IMR-90 (cell line): Measurements from ENCODE around the gene ZBTB32. TPM values are rescaled to one million over a fixed set of nuclear protein-coding genes. Genes with fewer than 3 reads are reported as not detected.

ENCODE experiments used
- ATAC-seq: fragments of 200-7000 bp; cut with Tn5 transposase; 2 replicates; pipeline ENCODE4 v1.9.1; 2020; ENCODE audit warnings: low read depth, mild to moderate bottlenecking, moderate library complexity
- BruUV-seq: library from RNA; stranded (reverse); fragments of 400-500 nt; replicated peaks from 2 replicates; lab custom pipeline; 2021; lab: Mats Ljungman, UMichigan
- CTCF ChIA-PET: fragments of 300-600 bp; formaldehyde crosslinking; extraction: SDS; loops from one replicate; lab custom pipeline; 2021; ENCODE audit warnings: antibody characterized with exemption; lab: Yijun Ruan, JAX
- POLR2A ChIA-PET: fragments of 300-600 bp; sonication (Branson Sonifier 250); formaldehyde crosslinking; loops from one replicate; lab custom pipeline; 2022; ENCODE audit warnings: antibody characterized with exemption; ENCODE audit not compliant: unreplicated experiment; lab: Charles Lee
- DNase-seq: peaks from one replicate; pipeline ENCODE4 v3.0.0; 2013
- H2AFZ ChIP-seq: replicated peaks from 2 replicates; pipeline ENCODE3; 2013; ENCODE audit warnings: low read length, mild to moderate bottlenecking; ENCODE audit not compliant: poor library complexity
- H2AK5ac ChIP-seq: 2 replicates; pipeline ENCODE4 v1.6.1; 2013; ENCODE audit warnings: low read depth, low read length, inconsistent platforms
- H2AK9ac ChIP-seq: replicated peaks from 2 replicates; pipeline ENCODE3; 2013; ENCODE audit warnings: mild to moderate bottlenecking, low read depth, low read length, moderate library complexity; ENCODE audit not compliant: poor library complexity
- H2BK120ac ChIP-seq: 2 replicates; pipeline ENCODE4 v1.6.1; 2013; ENCODE audit warnings: low read depth, low read length, inconsistent platforms
- H2BK15ac ChIP-seq: 3 replicates; pipeline ENCODE4 v1.6.1; 2013; ENCODE audit warnings: low read depth, low read length, inconsistent platforms
- H2BK20ac ChIP-seq: 2 replicates; pipeline ENCODE4 v1.6.1; 2013; ENCODE audit warnings: low read depth, mild to moderate bottlenecking, inconsistent platforms, low read length, moderate library complexity
- H2BK5ac ChIP-seq: 2 replicates; pipeline ENCODE4 v1.6.1; 2013; ENCODE audit warnings: mild to moderate bottlenecking, low read depth, low read length, inconsistent platforms; ENCODE audit not compliant: poor library complexity, severe bottlenecking
- H3K14ac ChIP-seq: replicated peaks from 2 replicates; pipeline ENCODE4 v1.6.1; 2013; ENCODE audit warnings: low read depth, low read length, inconsistent platforms
- H3K18ac ChIP-seq: 2 replicates; pipeline ENCODE4 v1.6.1; 2013; ENCODE audit warnings: low read depth, low read length, control low read depth
- H3K23ac ChIP-seq: 2 replicates; pipeline ENCODE4 v1.6.1; 2013; ENCODE audit warnings: low read depth, low read length, inconsistent platforms
- H3K27ac ChIP-seq: 2 replicates; pipeline ENCODE4 v1.5.1; 2013; ENCODE audit warnings: mild to moderate bottlenecking, control low read depth, low read length; ENCODE audit not compliant: insufficient read depth
- H3K27me3 ChIP-seq: 2 replicates; pipeline ENCODE4 v1.6.1; 2013; ENCODE audit warnings: low read length; ENCODE audit not compliant: control insufficient read depth, insufficient read depth
- H3K36me3 ChIP-seq: 2 replicates; pipeline ENCODE4 v1.6.1; 2013; ENCODE audit warnings: low read length, mixed read lengths; ENCODE audit not compliant: control insufficient read depth, insufficient read depth
- H3K4ac ChIP-seq: 2 replicates; pipeline ENCODE4 v1.6.1; 2013; ENCODE audit warnings: low read depth, low read length, inconsistent platforms
- H3K4me1 ChIP-seq: 2 replicates; pipeline ENCODE4 v1.6.1; 2013; ENCODE audit warnings: low read length, mixed read lengths; ENCODE audit not compliant: control insufficient read depth, insufficient read depth
- H3K4me2 ChIP-seq: 2 replicates; pipeline ENCODE4 v1.6.1; 2013; ENCODE audit warnings: low read depth, mild to moderate bottlenecking, control low read depth, low read length, moderate library complexity
- H3K4me3 ChIP-seq: 2 replicates; pipeline ENCODE4 v1.5.1; 2013; ENCODE audit warnings: low read depth, mild to moderate bottlenecking, control low read depth, low read length, moderate library complexity; ENCODE audit not compliant: insufficient read depth
- H3K56ac ChIP-seq: 2 replicates; pipeline ENCODE4 v1.6.1; 2013; ENCODE audit warnings: low read length, inconsistent platforms; ENCODE audit not compliant: insufficient read depth; ENCODE audit errors: extremely low read depth
- H3K79me1 ChIP-seq, 2 experiments: 2 replicates each; pipeline ENCODE4 v1.6.1; 2013; ENCODE audit warnings: low read length in 2 of 2, inconsistent platforms in 1 of 2, low read depth in 1 of 2
- H3K9ac ChIP-seq: 2 replicates; pipeline ENCODE4 v1.6.1; 2013; ENCODE audit warnings: low read depth, low read length, control low read depth
- H3K9me1 ChIP-seq: 2 replicates; pipeline ENCODE4 v1.6.1; 2013; ENCODE audit warnings: low read length, inconsistent platforms; ENCODE audit not compliant: insufficient read depth
- H3K9me3 ChIP-seq: 2 replicates; pipeline ENCODE4 v1.6.1; 2013; ENCODE audit warnings: low read length; ENCODE audit not compliant: control insufficient read depth, insufficient read depth
- H4K20me1 ChIP-seq: 2 replicates; pipeline ENCODE4 v1.6.1; 2013; ENCODE audit warnings: low read length, inconsistent platforms; ENCODE audit not compliant: insufficient read depth
- H4K5ac ChIP-seq: 2 replicates; pipeline ENCODE4 v1.6.1; 2013; ENCODE audit warnings: mild to moderate bottlenecking, low read depth, low read length, control low read depth
- H4K8ac ChIP-seq, 2 experiments: 2 replicates each; pipeline ENCODE4 v1.6.1; 2013; ENCODE audit warnings: low read depth in 2 of 2, low read length in 2 of 2, control low read depth in 1 of 2, inconsistent platforms in 1 of 2
- H4K91ac ChIP-seq: 2 replicates; pipeline ENCODE4 v1.6.1; 2013; ENCODE audit warnings: low read depth, low read length, inconsistent platforms; ENCODE audit not compliant: insufficient read depth
- BHLHE40 ChIP-seq: fragments of 150-350 bp; IDR thresholded peaks from 2 replicates; pipeline ENCODE4 v1.6.1; 2016; ENCODE audit warnings: mild to moderate bottlenecking, low read depth, low read length
- CEBPB ChIP-seq: IDR thresholded peaks from 2 replicates; pipeline ENCODE4 v1.6.1; 2012; ENCODE audit warnings: low read depth, low read length, improper control_type of control experiment
- CHD1 ChIP-seq: IDR thresholded peaks from 2 replicates; pipeline ENCODE4 v1.6.1; 2012; ENCODE audit warnings: low read depth, low read length, improper control_type of control experiment
- CTCF ChIP-seq: conservative IDR thresholded peaks from 2 replicates; pipeline ENCODE4 v1.5.1; 2012; ENCODE audit warnings: mild to moderate bottlenecking, low read depth, low read length, improper control_type of control experiment
- ELK1 ChIP-seq: fragments of 150-350 bp; IDR thresholded peaks from 2 replicates; pipeline ENCODE4 v1.6.1; 2016; ENCODE audit warnings: low read depth, mild to moderate bottlenecking, low read length, moderate library complexity, borderline replicate concordance
- FOS ChIP-seq: fragments of 150-350 bp; IDR thresholded peaks from 2 replicates; pipeline ENCODE4 v1.6.1; 2016; ENCODE audit warnings: low read depth, low read length
- MAFK ChIP-seq: IDR thresholded peaks from 2 replicates; pipeline ENCODE4 v1.6.1; 2012; ENCODE audit warnings: low read depth, low read length, improper control_type of control experiment
- MAZ ChIP-seq: IDR thresholded peaks from 2 replicates; pipeline ENCODE4 v1.6.1; 2012; ENCODE audit warnings: low read depth, mild to moderate bottlenecking, low read length, improper control_type of control experiment, moderate library complexity, borderline replicate concordance
- MXI1 ChIP-seq: IDR thresholded peaks from 2 replicates; pipeline ENCODE4 v1.6.1; 2012; ENCODE audit warnings: low read depth, mild to moderate bottlenecking, low read length, moderate library complexity, borderline replicate concordance
- NFE2L2 ChIP-seq: fragments of 150-350 bp; IDR thresholded peaks from 2 replicates; pipeline ENCODE4 v1.6.1; 2016; ENCODE audit warnings: low read depth, mild to moderate bottlenecking, low read length
- POLR2A ChIP-seq: IDR thresholded peaks from 2 replicates; pipeline ENCODE4 v1.6.1; 2012; ENCODE audit warnings: mild to moderate bottlenecking, low read depth, low read length
- RAD21 ChIP-seq: IDR thresholded peaks from 2 replicates; pipeline ENCODE4 v1.6.1; 2012; ENCODE audit warnings: low read length, improper control_type of control experiment
- RCOR1 ChIP-seq: IDR thresholded peaks from 2 replicates; pipeline ENCODE4 v1.6.1; 2012; ENCODE audit warnings: mild to moderate bottlenecking, low read length, improper control_type of control experiment; ENCODE audit not compliant: insufficient replicate concordance
- RFX5 ChIP-seq: IDR thresholded peaks from 2 replicates; pipeline ENCODE4 v1.8.0; 2012; ENCODE audit warnings: low read depth, mild to moderate bottlenecking, low read length, moderate library complexity
- SMC3 ChIP-seq: fragments of 150-350 bp; IDR thresholded peaks from 2 replicates; pipeline ENCODE4 v1.6.1; 2016; ENCODE audit warnings: low read depth, mild to moderate bottlenecking, antibody characterized with exemption, low read length, moderate library complexity
- USF2 ChIP-seq: fragments of 150-350 bp; IDR thresholded peaks from 2 replicates; pipeline ENCODE4 v1.6.1; 2017; ENCODE audit warnings: mild to moderate bottlenecking, antibody characterized with exemption, low read length, low read depth
- WGBS, 2 experiments: methylation state at CpG; one replicate each; pipeline versions ENCODE4 v1.1.5 to v1.1.7; 2013; ENCODE audit warnings: missing lambda C conversion rate in 2 of 2; ENCODE audit not compliant: insufficient read length in 1 of 2; ENCODE audit errors: extremely low coverage in 2 of 2; 5-methylcytosine and 5-hydroxymethylcytosine counted together
- dilution Hi-C: fragments of 300-500 bp; cut with HindIII; formaldehyde crosslinking; loops from one replicate; pipeline ENCODE4 v1.14.3; 2018; ENCODE audit warnings: low sequenced_read_pairs; ENCODE audit not compliant: unreplicated experiment
- in situ Hi-C: fragments of 300-500 bp; cut with MboI; formaldehyde crosslinking; loops from 3 replicates; pipeline ENCODE4 v1.14.3; 2019; ENCODE audit warnings: low sequenced_read_pairs, inconsistent platforms, mixed read lengths
- intact Hi-C: fragments of 100-400 bp; cut with micrococcal nuclease; formaldehyde crosslinking; loops from 2 replicates; pipeline ENCODE4 v1.10.0; 2022
- polyA plus RNA-seq, 3 experiments: library from polyadenylated mRNA; depleted of rRNA; stranded (reverse); fragments of >200 nt; gene quantifications; 2 replicates each; pipeline ENCODE4 v1.2.3, GENCODE V29; 2012; ENCODE audit warnings: low replicate concordance in 1 of 3
- total RNA-seq: library from RNA; depleted of rRNA; stranded (reverse); fragments of >200 nt; gene quantifications from 2 replicates; pipeline ENCODE4 v1.2.3, GENCODE V29; 2012

The ZBTB32 gene
- total and polyA plus RNA-seq, 2 of the 4 experiments (the other 2 are of a cell fraction) = not detected

- WGBS, 2 experiments = 63% methylated on average over 4 of the region's 21 CpGs; no CpG with 5 or more reads in 1 of the 2 experiments
- Histone ChIP-seq H3K4ac (no peak overlapping the region), H2AK9ac (no peak overlapping the region), H4K8ac (no peak overlapping the region), H3K9me3 (no peaks in the 10 kb centered on the region), H2BK120ac (no peak overlapping the region), H3K4me3 (no peak overlapping the region), H3K79me1 (peaks cover 0 to 22% of the 10 kb centered on the region in 2 experiments; a peak in 3 of 4 replicates), H2BK20ac (no peak overlapping the region), H2AFZ (no peak overlapping the region), H3K14ac (no peak overlapping the region), H3K9ac (no peak overlapping the region), H3K27me3 (no peaks in the 10 kb centered on the region), H2BK5ac (no peak overlapping the region), H2BK15ac (no peak overlapping the region), H3K27ac (no peak overlapping the region), H3K56ac (no peak overlapping the region), H3K4me1 (no peaks in the 10 kb centered on the region), H3K4me2 (no peak overlapping the region), H2AK5ac (no peak overlapping the region), H4K20me1 (peaks cover 9% of the 10 kb centered on the region), H3K18ac (no peak overlapping the region), H3K23ac (no peak overlapping the region), H4K91ac (no peak overlapping the region), H3K36me3 (peaks cover 90% of the 10 kb centered on the region), H3K9me1 (no peaks in the 10 kb centered on the region), H4K5ac (no peak overlapping the region)
- ChIA-PET POLR2A (no interaction called here), CTCF (no interaction called here)
- in situ Hi-C loops (no loop called here), intact Hi-C loops (no loop called here), dilution Hi-C loops (no loop called here)
- TF ChIP-seq RFX5 (no peak), ELK1 (no peak), CHD1 (no peak), MAFK (no peak), NFE2L2 (no peak), CEBPB (no peak), BHLHE40 (no peak), MXI1 (no peak), MAZ (no peak), POLR2A (no peak), USF2 (no peak), FOS (no peak), CTCF (no peak), RAD21 (no peak), RCOR1 (no peak), SMC3 (no peak)
- no peak for DNase-seq
- ATAC-seq = no peak
- BruUV-seq = no TSS peak
Measured at GRCh38 chr19:35731779-35732405, 27.5 kb downstream of the ZBTB32 start.
